ENCODE results near the gene BET1L. TPM values are rescaled to one million over a fixed set of nuclear protein-coding genes. Genes with fewer than 3 reads are reported as not detected.

Gene BET1L
- total and polyA plus RNA-seq, 10 of the 15 experiments (the other 5 are each of a cell fraction or from before 2014, with no cell fraction given) = 6.7 to 55.4 (median 39.7) TPM

- H4K20me1 ChIP-seq (ENCODE audit: control insufficient read depth, insufficient read depth) = no peaks in the 10 kb centered on the region
- ChIA-PET POLR2A (interaction anchor here (0.7 to 1.3 kb wide), 2 partner anchors 16 to 18 kb away, joined by 3 to 4 read pairs; partner anchors contain the start of gene BET1L), RAD21 (ENCODE audit: unreplicated experiment) (no interaction called here), CTCF (no interaction called here), SMC1A (ENCODE audit: uncharacterized antibody, unreplicated experiment) (no interaction called here)
- DNase-seq (ENCODE audit: low read depth, low spot score) (no peak), ATAC-seq (no peak), FAIRE-seq (no peak)
- 93% methylated on average over 7 of the region's 7 CpGs for WGBS (ENCODE audit: insufficient coverage, insufficient replicate concordance, low lambda C conversion rate, missing lambda C conversion rate)
- no peaks in the 10 kb centered on the region for H3K9me3 ChIP-seq (replicated peaks; ENCODE audit: control insufficient read depth, insufficient read depth, low read length)
- H3K4me3 ChIP-seq = no peak overlapping the region
- H2AFZ ChIP-seq (ENCODE audit: control insufficient read depth, low read depth, low read length) = no peak overlapping the region
- H3K27ac ChIP-seq (ENCODE audit: control insufficient read depth, insufficient read depth) = no peak overlapping the region
- no peaks in the 10 kb centered on the region for H3K79me2 ChIP-seq (ENCODE audit: control insufficient read depth, insufficient read depth, low read length)
- no peak for TF ChIP-seq RELA (IDR thresholded peaks at IDR 0.05; ENCODE audit: borderline replicate concordance, partially characterized antibody)
- TF ChIP-seq MAX (IDR thresholded peaks at IDR 0.05; ENCODE audit: low read depth, low read length) = no peak
- TF ChIP-seq MTA3 (IDR thresholded peaks at IDR 0.05; ENCODE audit: borderline replicate concordance, low read length) = no peak
- no peak for TF ChIP-seq KAT2A (conservative IDR thresholded peaks at IDR 0.05; ENCODE audit: control insufficient read depth, low read depth, low read length)
- no peak for TF ChIP-seq CUX1 (IDR thresholded peaks at IDR 0.05; ENCODE audit: insufficient replicate concordance, low read depth, low read length)
- TF ChIP-seq ZBTB40 (IDR thresholded peaks at IDR 0.05; ENCODE audit: borderline replicate concordance) = no peak
- TF ChIP-seq EED (IDR thresholded peaks at IDR 0.05; ENCODE audit: low read depth) = no peak
- no peak for TF ChIP-seq YBX1 (IDR thresholded peaks at IDR 0.05)
- BruUV-seq (replicated peaks) = no TSS peak
- H3K27me3 ChIP-seq (replicated peaks in 1 of 2; ENCODE audit: control insufficient read depth in 2 of 2, insufficient read depth in 2 of 2, low read length in 1 of 2) = no peaks in the 10 kb centered on the region
- H3K36me3 ChIP-seq (ENCODE audit: control insufficient read depth in 2 of 2, insufficient read depth in 2 of 2, low read length in 1 of 2) = peaks cover 0 to 3% of the 10 kb centered on the region in 2 experiments; a peak in 2 of 4 replicates
- H3K4me1 ChIP-seq (ENCODE audit: control insufficient read depth, insufficient read depth, low read length) = no peaks in the 10 kb centered on the region
- intact Hi-C loops (cut with micrococcal nuclease; ENCODE audit: unreplicated experiment) (no loop called here), in situ Hi-C loops (cut with MboI) (no loop called here)
- no peak overlapping the region for H3K4me2 ChIP-seq (ENCODE audit: control insufficient read depth, insufficient read depth)
- no peak overlapping the region for H3K9ac ChIP-seq (ENCODE audit: control insufficient read depth, insufficient read depth, low read length)
Observed at GRCh38 chr11:224424-224823, 17.2 kb upstream of the BET1L start.

All from GM12878 (cell line).